CD4-positive, alpha-beta T cell treated with Interleukin-6 at 100 ng/mL for 8 hours (primary cell): Measurements from ENCODE around the gene SUPT20HL2.
"Not testable (repeated sequence)": the region's sequence is repeated elsewhere in the genome, so short reads cannot be mapped to it uniquely, and the experiment has no call there.

ENCODE experiments used
- DNase-seq: peaks from one replicate; pipeline ENCODE4 v3.0.0-alpha.2; 2020; ENCODE audit warnings: mixed read lengths, low spot score

The SUPT20HL2 gene

GRCh38 chrX:24314019-24314635 lies at the start of gene SUPT20HL2:
Gene SUPT20HL2, minus strand, starts transcription at chrX:24314069. Its CDS starts 754 bp downstream, at chrX:24313315.
- no peak for DNase-seq

GRCh38 chrX:24362089-24362745 lies 48.3 kb upstream of the SUPT20HL2 start:
- DNase-seq: not testable (repeated sequence)

DNA sequence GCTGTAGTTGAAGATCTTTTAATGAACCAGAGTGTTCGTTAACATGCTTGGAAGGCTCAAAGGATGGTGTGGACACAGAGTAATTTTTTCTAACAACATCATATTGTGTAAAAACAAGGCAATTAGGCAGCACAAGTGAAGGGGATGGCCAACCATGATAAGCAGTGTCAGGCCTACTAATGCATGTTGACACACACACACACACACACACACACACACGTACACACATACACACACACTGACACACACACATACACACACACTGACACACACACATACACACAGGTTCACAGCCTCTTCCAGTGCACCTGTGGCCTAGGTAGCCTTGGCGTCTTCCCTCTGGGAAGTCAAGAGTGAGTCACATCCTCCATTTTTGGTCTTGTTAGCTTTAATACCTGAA lies 46.4 kb upstream of the SUPT20HL2 start, which contains the start of gene SUPT20HL1:
SUPT20HL1 (plus strand) TSS at position 368 of the 400 bp plus-strand sequence. CDS start 2,122 bp downstream, outside the sequence.
- DNase-seq: no peak

- no peak for DNase-seq
Observed at GRCh38 chrX:24357106-24357505, 43.2 kb upstream of the SUPT20HL2 start.

DNA sequence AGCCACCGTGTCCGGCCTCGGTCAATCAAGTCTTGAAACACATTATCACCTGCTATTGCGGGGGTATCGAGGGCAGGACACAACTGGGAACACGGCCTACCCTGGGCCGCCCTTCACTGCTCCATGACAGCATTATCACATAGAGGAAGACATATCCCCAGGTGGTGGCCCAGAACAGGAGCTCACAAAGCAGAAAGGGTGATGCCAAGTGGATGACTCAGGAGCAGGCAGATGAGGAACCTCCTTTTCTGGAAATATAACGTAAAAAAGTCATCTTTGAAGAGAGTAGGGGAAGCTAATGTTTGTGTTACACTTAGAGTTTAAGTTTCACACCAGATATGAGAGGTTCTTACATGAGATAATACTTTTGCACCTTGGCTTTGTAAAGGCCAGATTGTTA lies 41.2 kb upstream of the SUPT20HL2 start:
- no peak for DNase-seq

GRCh38 chrX:24350217-24350616 lies 36.3 kb upstream of the SUPT20HL2 start:
- no peak for DNase-seq

- no peak for DNase-seq
Observed at GRCh38 chrX:24347881-24348280, 34.0 kb upstream of the SUPT20HL2 start.

GRCh38 chrX:24343719-24344118 lies 29.9 kb upstream of the SUPT20HL2 start:
- no peak for DNase-seq

DNA sequence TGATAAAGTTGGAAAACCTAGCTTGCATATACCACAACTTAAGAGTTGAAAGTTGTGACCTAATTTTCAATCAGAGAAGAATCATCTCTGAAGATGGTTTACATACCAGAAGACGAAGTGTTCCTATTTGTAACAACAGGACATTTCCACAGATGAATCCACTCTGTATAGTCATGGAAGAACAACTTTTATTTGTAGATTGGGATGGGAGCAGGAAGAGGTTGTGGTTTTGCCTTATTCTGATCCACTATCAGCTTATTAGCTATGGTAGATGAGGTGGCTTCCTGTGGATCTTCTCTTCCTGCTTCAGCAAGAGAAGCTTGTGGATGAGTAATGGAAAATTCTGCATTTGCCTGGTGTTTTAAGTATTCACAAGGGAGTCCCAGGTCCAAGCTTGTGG lies 27.9 kb upstream of the SUPT20HL2 start:
- no peak for DNase-seq

GRCh38 chrX:24340501-24340900 lies 26.6 kb upstream of the SUPT20HL2 start:
- DNase-seq: no peak

- DNase-seq: no peak
Observed at GRCh38 chrX:24339911-24340310, 26.0 kb upstream of the SUPT20HL2 start.

DNA sequence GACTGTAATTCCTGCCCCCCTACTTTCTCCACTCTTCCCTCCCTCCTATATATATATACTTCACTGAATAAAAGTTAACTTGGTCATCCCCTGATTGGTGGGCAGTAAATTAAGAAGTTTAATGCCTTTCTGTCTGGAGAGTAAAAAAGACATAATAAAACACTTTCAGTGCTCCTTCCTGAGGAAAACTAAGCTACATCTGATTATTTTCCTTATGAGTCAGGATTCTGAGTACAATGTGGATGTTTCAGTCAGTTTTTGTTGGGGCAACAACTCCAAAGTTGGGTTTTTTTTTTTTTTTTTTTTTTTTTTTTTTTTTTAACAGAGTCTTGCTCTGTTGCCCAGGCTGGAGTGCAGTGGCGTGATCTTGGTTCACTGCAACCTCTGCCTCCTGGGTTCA lies 22.0 kb upstream of the SUPT20HL2 start:
- no peak for DNase-seq

GRCh38 chrX:24334461-24334860 lies 20.6 kb upstream of the SUPT20HL2 start:
- no peak for DNase-seq

DNA sequence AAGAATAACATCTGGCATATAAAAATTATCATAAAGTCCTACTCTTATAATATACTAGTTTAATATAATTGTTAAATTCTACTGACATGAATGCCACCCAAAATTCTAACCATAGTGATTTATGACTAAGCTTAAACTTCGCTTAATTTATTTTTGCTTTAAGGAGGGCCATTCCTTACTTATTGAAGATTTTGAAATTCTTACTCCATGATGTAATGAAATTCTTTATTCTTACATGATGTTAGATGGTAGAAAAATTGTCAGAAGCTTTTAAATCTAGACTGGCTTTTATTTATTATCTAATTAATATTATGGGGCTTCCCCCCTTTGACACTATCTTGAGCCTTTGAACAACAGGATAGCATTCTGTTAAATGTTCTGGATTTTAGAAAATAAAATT lies 19.5 kb upstream of the SUPT20HL2 start:
- DNase-seq: no peak

GRCh38 chrX:24332878-24333277 lies 19.0 kb upstream of the SUPT20HL2 start:
- no peak for DNase-seq

- DNase-seq: no peak
Observed at GRCh38 chrX:24325231-24325630, 11.4 kb upstream of the SUPT20HL2 start.

DNA sequence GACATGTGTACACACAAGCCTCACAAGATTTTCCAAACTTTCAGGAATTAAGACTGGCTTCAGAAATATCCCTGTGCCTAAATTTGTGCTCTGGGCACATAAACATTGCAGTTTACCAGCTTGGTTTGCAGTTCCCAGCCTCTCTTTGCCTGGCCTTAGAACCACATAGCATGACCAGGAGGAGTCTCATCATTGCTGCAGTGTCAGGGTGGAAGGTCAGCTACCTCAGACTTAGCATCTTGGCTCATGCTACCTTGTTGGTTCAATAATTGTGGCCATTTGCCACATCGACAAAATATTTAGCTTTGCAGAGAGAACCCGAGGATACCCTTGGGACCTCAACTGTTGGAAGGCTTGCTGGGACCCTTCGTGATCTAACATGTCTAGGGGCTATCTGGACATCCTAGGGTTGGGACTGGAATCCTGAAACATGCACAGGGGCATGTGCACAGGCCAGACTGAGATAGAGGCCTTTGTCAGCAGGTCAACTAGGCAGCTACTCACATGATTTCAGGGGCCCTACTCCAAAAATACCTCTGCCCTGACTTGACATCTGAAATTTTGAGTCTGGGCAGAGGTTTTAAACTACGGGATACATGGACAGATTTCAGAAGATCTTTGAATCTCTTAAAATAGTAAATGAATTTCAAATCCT lies 8.0 kb upstream of the SUPT20HL2 start:
- no peak for DNase-seq

GRCh38 chrX:24317567-24317966 lies 3.7 kb upstream of the SUPT20HL2 start:
- DNase-seq: no peak

DNA sequence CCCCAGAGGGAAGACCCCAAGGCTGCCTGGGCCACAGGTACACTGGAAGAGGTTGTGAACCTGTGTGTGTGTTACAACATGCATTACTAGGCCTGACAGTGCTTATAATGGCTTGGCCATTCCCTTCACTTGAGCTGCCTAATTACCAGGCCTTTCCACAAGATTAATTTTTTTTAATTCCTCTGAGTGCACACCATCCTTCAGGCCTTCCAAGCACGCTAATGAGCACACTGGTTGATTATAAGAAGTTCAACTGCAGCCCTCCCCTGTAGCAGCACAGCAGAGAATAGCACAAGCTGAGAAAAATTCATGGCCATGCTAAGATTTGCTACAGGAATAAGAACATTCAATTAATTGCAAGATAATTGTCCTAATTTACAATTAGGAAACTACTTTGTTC lies 2.2 kb upstream of the SUPT20HL2 start:
- DNase-seq: no peak

GRCh38 chrX:24312249-24312607 lies 1.6 kb downstream of the SUPT20HL2 start:
- not testable (repeated sequence) for DNase-seq

DNA sequence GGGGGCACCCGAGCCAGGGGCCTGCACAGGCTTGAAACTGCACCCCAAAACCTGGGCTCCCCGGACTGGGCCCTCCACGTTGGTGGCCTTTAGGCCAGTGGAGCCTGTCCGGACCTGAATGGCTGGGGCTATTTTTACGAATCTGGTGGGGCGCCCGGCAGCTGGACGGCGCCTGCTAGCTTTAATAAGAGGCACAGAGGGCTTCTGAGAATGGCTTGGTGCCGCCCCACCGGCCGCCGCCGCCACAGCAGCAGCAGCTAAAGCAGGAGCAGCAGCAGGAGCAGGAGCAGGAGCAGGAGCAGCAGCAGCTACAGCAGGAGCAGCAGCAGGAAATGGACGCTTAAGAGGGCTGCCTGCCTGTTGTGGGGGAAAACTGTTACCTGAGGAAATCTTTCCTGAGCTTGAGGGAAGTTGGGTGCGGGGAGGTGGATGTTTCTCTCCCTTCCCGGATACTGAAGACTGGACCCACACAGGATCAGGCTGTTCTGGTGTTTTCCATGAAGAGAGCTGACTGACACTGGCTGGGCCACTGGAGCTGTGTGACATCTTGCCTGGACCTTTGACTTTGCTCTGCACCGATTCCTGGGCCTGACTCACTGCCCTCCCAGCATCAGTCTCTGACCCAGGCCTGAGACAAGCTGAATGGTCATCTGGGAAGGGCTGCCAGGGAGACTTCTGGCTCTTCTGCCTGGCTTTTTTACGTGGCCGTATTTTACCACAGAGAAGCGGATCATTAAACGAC lies 2.2 kb downstream of the SUPT20HL2 start:
- DNase-seq: not testable (repeated sequence)

GRCh38 chrX:24310916-24311315 lies 3.0 kb downstream of the SUPT20HL2 start:
- not testable (repeated sequence) for DNase-seq
